ENCODE data around the gene MADCAM1. TPM values are rescaled to one million over a fixed set of nuclear protein-coding genes. Genes with fewer than 3 reads are reported as not detected.

Gene MADCAM1
- total RNA-seq, 1 donor from 2014 or later: 2.7 TPM

DNA sequence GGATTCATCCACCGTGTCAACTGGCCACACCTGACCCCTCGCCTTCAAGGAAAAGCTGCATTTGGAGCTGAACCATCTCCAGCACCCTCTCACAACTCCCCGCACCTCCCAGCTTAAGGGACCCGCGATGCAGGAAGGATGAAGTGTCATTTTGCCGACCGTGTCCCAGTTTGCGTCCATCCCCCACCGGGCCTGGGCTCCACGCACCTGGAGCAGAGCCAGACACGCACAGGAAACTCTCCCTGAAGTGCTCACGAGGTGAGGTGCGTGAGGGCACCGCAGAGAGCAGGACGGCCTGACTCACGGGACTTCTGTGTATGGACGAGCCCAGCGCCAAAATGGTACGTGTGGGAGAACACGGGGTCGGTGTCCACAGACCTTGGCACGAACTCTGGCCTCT is 42.7 kb upstream of the MADCAM1 start:
- Mint-ChIP-seq H3K27me3 (no peaks in the 10 kb centered on the region), H3K4me1 (ENCODE audit: unreplicated experiment) (peaks cover 2% of the 10 kb centered on the region), H3K36me3 (peaks cover 9% of the 10 kb centered on the region), H3K27ac (no peak overlapping the region), H3K4me3 (no peak overlapping the region), H3K9me3 (no peaks in the 10 kb centered on the region)
- no peak for DNase-seq (ENCODE audit: extremely low spot score, unreplicated experiment)
- TF ChIP-seq, protein P1, sequence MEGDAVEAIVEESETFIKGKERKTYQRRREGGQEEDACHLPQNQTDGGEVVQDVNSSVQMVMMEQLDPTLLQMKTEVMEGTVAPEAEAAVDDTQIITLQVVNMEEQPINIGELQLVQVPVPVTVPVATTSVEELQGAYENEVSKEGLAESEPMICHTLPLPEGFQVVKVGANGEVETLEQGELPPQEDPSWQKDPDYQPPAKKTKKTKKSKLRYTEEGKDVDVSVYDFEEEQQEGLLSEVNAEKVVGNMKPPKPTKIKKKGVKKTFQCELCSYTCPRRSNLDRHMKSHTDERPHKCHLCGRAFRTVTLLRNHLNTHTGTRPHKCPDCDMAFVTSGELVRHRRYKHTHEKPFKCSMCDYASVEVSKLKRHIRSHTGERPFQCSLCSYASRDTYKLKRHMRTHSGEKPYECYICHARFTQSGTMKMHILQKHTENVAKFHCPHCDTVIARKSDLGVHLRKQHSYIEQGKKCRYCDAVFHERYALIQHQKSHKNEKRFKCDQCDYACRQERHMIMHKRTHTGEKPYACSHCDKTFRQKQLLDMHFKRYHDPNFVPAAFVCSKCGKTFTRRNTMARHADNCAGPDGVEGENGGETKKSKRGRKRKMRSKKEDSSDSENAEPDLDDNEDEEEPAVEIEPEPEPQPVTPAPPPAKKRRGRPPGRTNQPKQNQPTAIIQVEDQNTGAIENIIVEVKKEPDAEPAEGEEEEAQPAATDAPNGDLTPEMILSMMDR (conservative IDR thresholded peaks at IDR 0.05): no peak

DNA sequence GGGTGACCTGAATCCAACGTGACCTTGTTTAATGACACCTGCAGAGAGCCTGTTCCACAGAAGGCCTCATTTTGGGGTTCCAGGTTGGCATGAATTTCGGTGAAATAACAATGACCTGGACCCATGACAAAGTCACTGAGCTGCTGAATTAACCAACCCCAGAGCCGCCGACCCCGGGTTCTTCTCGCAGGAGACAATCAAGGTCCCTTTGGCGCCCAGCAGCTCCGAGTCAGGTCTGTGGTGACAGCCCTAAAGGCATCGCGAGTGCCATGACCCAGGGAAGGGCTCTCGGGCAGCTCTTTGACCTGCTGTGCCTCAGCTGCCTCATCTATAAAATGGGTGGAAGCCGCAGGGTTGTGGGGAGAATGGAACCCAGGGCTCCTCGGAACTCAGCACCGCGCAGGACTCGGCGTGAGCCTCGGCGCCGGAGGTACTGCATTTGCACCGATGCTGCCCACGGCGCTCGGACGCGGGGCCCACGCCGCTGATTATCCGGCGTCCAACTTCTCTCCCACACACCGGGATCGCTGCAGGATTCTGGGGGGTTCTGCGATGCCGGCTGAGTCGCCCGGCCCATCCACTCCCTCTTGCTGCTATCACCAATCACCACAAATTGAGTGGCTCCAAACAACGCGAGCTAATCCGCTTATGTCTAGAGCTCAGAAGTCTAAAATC is 41.1 kb upstream of the MADCAM1 start:
- Mint-ChIP-seq H3K9me3 (no peaks in the 10 kb centered on the region), H3K27ac (no peak overlapping the region), H3K36me3 (peaks cover 9% of the 10 kb centered on the region), H3K4me3 (no peak overlapping the region), H3K4me1 (ENCODE audit: unreplicated experiment) (no peaks in the 10 kb centered on the region), H3K27me3 (peaks cover 5% of the 10 kb centered on the region)
- TF ChIP-seq, protein P1 (conservative IDR thresholded peaks at IDR 0.05): no peak
- DNase-seq (ENCODE audit: extremely low spot score, unreplicated experiment): no peak

DNA sequence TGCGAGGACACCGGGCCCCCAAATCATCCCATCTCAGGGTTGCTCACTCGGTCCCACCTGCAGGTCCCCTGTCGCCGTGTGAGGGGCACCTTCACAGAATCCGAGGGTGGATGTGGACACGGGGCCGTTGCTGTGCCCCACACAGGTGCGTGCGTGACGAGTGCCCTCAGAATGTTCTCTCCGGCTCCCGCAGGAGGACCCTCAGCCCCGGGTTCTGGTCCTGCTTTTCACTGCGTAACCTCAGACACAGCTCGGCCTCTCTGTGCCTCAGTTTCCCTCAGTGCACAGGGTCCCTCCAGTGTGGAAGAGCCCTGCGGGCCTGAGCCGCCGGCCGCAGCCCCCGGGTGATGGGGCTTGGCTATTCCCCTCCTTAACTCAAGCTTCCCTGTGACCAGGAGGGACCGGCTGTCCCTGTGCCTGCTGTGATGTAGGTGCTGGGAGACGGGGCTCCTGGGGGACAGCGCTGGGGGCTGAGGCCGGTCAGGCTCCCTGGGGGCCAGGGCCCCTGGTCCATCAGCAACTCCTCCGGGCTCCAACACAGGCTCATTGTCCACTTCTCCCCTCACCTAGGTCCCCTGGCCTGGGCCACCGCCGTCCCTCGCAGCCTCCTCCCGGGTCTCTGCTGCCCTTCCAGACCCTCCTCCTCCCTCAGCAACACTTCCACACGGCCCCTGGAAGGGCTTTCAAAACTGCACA is 40.3 kb upstream of the MADCAM1 start:
- H3K27ac Mint-ChIP-seq: no peak overlapping the region
- DNase-seq (ENCODE audit: extremely low spot score, unreplicated experiment): no peak
- no peaks in the 10 kb centered on the region for H3K9me3 Mint-ChIP-seq
- peaks cover 5% of the 10 kb centered on the region for H3K27me3 Mint-ChIP-seq
- TF ChIP-seq, protein P1 (conservative IDR thresholded peaks at IDR 0.05): no peak
- no peak overlapping the region for H3K4me3 Mint-ChIP-seq
- H3K4me1 Mint-ChIP-seq (ENCODE audit: unreplicated experiment): no peaks in the 10 kb centered on the region
- H3K36me3 Mint-ChIP-seq: peaks cover 5% of the 10 kb centered on the region

DNA sequence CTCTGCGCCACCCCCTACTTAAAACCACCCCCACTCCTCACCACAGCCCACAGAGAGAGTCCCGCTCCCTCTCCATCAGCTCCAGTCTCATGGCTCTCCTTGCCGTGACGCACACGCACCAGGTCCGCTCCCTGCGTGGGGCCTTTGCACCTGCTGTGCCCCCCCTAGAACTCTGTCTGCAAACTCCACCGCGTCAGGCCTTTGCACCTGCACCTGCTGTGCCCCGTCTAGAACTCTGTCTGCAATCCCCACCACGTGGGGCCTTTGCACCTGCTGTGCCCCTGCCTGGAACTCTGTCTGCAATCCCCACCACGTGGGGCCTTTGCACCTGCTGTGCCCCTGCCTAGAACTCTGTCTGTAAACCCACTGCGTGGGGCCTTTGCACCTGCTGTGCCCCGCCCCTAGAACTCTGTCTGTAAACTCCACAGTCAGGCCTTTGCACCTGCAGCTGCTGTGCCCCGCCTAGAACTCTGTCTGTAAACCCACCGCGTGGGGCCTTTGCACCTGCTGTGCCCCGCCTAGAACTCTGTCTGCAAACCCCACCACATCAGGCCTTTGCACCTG is 39.7 kb upstream of the MADCAM1 start:
- Mint-ChIP-seq H3K4me3 (no peak overlapping the region), H3K27me3 (peaks cover 5% of the 10 kb centered on the region), H3K9me3 (no peaks in the 10 kb centered on the region), H3K4me1 (ENCODE audit: unreplicated experiment) (no peaks in the 10 kb centered on the region), H3K27ac (no peak overlapping the region), H3K36me3 (peaks cover 5% of the 10 kb centered on the region)
- TF ChIP-seq, protein P1 (conservative IDR thresholded peaks at IDR 0.05): no peak
- no peak for DNase-seq (ENCODE audit: extremely low spot score, unreplicated experiment)

DNA sequence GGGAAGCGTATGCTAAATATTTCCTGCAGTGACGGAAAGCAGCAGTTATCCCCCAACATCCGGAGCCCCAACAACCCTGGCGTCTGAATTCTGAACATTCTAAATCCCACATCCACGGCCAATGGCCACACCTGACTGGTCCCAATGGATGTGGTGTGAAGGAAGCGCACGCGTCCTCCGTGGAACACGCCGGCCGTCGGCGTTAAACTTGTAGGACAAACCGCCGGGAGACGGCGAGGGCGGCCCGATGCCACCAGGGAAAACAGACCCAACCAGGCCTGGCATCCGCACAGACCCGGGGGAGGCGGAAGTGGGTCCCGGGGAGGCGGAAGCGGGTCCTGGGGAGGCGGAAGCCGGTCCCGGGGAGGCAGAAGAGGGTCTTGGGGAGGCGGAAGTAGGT is 38.6 kb upstream of the MADCAM1 start:
- DNase-seq (ENCODE audit: extremely low spot score, unreplicated experiment): no peak
- Mint-ChIP-seq H3K27me3 (peaks cover 8% of the 10 kb centered on the region), H3K9me3 (no peaks in the 10 kb centered on the region), H3K4me3 (peak overlapping the region; percentile 54), H3K27ac (no peak overlapping the region), H3K36me3 (peaks cover 5% of the 10 kb centered on the region), H3K4me1 (ENCODE audit: unreplicated experiment) (no peaks in the 10 kb centered on the region)
- TF ChIP-seq, protein P1 (conservative IDR thresholded peaks at IDR 0.05): no peak

Data from type B pancreatic cell (in vitro differentiated cells).